Transverse colon (tissue), 4 donors: ENCODE data around the gene IGFBP1.

Source experiments
- CTCF ChIP-seq, 5 experiments: fragments of 200-600 bp in 3 of 5; fragments of 450-650 bp in 2 of 5; sonication (generic) in 3 of 5; IDR thresholded peaks; 1 replicate in 2 of 5; 2 replicates in 3 of 5; pipeline ENCODE4 v1.5.1; 2016 to 2017; ENCODE audit warnings: antibody characterized with exemption in 5 of 5, inconsistent platforms in 3 of 5, mild to moderate bottlenecking in 2 of 5, moderate library complexity in 1 of 5
- POLR2A ChIP-seq: fragments of 450-650 bp; IDR thresholded peaks from one replicate; pipeline ENCODE4 v1.6.1; 2016; ENCODE audit warnings: antibody characterized with exemption, mild to moderate bottlenecking, moderate library complexity
- POLR2AphosphoS5 ChIP-seq, 3 donors: sonication (generic); formaldehyde crosslinking; IDR thresholded peaks; one replicate each; pipeline ENCODE4 v1.6.1; 2016; ENCODE audit warnings: antibody characterized with exemption in 3 of 3

DNA sequence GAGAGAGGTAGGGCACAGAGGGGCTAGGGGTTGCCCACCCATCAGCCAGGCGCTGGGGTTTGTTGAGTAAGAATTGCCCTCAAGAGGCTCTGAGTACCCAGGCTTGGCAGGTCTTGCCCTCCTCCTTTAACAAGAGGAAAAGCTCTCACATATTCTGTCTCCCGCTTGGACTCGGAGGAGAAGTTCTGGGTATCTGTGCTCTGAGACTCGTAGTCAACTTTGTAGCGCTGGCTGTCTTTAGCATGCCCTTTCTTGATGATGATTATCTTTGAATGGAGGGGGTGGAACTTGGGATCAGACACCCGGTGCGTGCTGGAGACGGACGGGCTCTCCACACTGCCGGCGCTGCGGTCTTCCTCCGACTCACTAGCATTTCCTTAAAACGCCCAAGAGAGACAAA, 28.8 kb downstream of the IGFBP1 start:
- TF ChIP-seq CTCF (IDR thresholded peaks at IDR 0.05) (no peak), POLR2AphosphoS5 (IDR thresholded peaks at IDR 0.05) (no peak), POLR2A (no peak)
